NCI-H128 (cell line): ENCODE results near the gene LMBR1.
"Not testable (repeated sequence)": the region's sequence is repeated elsewhere in the genome, so short reads cannot be mapped to it uniquely, and the experiment has no call there.

Source experiments
- DNase-seq: peaks from one replicate; lab custom pipeline; 2025; ENCODE audit not compliant: unreplicated experiment; lab: John Stamatoyannopoulos, UW

The LMBR1 gene

DNA sequence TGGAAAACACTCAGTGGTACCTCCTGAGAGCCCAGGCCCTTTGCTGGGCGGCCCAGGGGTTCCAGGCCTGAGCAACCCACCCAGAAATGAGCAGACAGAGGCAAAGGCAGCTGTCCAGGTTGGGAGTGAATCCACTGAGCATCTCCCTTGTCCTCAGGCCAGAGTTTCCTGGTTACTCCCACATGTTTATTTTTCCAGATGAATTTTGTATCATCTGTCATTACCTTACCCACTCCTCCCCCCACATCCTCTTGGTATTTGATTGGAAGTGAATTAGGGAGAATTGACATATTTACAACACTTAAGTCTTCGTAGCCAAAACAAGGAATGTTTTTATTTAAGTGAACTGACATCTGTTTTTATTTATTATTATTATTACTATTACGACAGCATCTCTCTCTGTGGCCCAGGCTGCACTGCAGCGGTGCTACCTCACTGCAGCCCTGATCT, 13.2 kb upstream of the LMBR1 start:
- DNase-seq, result no peak

DNA sequence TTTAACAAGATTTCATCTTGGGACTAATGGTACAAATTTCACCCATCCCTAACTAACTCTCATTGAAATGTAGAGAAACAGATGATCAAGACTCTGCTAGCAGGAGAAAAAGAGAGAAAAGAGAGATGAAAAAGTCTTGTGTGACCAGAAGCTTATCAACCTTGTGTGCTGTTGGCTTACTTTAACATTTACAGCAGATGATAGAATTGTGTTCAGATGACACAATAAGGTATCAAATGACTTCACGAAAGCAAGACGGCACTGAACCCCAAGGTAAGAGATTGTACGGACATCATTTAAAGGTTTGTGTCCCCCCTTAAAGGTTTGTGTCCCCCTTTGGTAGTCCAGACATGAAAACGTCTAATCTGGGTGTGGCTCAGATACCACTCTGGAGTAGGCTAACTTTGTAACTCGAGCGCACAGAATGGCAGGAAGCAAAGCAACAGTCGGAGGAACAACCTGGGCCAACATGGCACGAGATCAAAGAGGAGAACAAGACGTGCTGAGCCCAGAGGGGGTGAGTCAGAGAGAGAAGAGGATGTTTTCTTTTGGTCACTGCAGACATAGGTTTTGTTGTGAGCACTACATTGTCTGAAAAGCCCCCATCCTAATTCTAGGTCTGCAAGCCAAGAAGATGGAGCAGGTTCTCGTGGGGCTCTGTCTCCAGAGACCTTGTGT, 10.4 kb upstream of the LMBR1 start:
- DNase-seq, result no peak

DNA sequence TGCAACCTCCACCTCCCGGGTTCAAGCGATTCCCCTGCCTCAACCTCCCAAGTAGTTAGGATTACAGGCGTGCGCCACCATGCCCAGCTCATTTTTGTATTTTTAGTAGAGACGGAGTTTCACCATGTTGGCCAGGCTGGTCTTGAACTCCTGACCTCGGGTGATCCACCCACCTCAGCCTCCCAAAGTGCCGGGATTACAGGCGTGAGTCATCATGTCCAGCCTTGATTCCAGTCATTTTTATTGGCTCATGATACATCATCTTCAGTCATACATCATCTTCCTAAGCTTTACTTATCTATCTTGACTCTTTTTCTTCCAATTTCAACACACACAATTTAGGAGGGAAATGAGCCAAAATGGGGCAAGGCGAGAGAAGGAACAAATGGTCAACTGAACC, 7.1 kb upstream of the LMBR1 start:
- not testable (repeated sequence) for DNase-seq

- no peak for DNase-seq
Observed at GRCh38 chr7:156898938-156899337, 6.0 kb upstream of the LMBR1 start.

DNA sequence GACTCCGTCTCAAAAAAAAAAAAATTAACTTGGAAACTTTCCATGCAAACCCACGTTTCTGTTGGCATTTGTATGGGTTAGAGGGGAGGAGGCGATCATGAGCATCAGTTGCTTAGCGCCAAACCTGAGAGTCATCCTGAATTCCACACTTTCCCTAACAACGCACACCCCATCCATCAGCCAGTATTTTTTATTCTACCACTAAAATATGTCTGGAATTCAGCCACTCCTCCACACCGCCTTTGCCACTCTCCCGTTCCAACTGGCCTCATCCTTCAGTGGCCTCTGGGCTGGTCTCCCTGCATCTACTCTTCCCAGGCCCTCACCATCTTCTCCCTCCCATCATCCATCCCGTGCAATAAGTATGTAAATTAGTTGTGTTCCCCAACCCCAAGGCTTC, 4.7 kb upstream of the LMBR1 start:
- no peak for DNase-seq

DNA sequence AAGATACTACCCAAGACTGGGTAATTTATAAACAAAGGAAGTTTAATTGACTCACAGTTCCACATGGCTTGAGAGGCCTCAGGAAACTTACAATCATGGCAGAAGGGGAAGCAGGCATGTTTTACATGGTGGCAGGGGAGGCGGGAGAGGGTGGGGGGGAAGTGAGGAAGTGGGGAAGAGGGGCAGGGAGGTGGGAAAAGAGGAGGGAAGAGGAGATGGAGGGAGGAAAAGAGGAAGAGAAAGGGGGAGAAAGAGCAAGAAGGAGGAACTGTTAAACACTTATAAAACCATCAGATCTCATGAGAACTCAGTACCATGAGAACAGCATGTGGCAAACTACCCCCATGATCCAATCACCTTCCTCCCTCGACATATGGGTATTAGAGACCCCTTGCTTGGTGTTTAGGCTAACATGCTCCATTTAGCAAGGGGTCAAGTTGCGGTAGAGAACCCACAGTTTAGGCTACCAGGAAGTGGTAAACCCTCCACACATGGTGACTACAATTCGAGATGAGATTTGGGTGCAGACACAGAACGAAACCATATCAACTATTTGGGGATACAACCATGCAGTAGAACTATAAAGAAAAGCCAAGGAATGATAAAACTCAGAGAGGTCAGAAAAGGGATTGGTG, 3.5 kb upstream of the LMBR1 start:
- DNase-seq, result no peak

DNA sequence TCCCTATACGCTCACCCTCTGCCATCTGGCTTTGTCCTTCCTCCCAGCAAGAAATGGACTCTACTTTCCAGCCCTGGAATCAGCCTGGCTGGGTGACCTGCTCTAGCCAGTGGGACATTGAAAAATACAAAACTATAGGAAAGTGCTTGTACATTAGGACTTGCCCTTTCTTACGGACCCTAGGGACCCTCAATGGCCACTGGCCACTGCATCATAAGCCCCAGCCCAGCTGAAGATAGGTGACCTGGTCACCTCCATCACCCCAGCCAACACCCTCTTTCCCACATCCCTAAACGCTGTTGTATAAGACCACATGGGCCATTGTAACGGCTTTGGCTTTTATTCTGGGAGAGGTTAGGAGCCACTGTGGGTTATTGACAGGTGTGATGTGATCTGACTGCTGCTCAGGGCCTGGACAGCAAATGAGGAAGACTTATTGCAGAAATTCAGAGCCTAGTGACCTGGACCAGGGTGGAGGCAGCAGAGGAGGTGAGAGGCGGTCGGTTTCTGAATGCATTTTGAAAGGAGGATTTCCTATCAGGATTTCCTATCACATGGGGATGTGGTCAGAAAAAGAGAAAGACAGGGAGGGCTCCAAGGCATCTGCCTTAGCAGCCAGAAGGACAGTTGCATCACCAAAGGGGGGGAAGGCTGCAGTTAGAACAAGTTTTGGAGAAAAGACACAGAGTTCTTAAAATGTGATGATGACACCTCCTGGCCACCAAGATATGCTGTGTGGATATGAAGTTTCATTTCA, 2.2 kb upstream of the LMBR1 start:
- no peak for DNase-seq

DNA sequence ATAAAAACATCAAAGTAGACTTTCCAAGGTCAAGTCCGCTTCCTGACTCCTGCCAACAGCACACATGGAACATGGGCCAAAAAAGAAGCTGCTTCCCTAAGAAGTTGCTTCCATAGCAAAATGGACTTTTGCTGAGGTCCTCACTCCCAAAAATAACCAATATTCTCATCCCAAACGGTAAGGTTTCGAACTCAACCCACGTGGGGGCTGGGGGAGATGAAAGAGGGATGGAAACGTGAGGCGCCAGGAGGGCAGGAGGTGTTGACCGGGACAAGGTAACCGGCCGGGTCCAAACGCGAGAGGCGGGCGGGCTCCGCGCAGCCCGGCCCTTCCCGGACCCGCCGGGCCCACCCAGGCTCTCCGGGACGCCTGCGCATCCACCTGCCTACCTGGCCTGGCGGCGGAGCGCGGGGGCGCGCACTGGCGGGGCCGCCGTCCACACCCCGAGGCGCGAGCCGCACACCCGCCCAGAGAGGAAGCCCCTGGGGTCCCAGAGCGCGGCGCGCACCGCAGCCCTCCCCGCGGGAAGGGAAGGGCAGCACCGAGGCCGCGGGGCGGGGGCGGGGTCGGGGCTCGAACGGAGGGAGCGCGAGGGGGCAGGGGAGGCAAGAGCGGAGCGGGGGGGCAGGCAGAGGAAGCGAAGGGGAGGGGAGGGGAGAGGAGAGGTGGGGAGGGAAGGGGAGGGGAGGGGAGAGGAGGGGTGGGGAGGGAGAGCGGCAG, 742 bp downstream of the LMBR1 start:
- peak; percentile 9 for DNase-seq

DNA sequence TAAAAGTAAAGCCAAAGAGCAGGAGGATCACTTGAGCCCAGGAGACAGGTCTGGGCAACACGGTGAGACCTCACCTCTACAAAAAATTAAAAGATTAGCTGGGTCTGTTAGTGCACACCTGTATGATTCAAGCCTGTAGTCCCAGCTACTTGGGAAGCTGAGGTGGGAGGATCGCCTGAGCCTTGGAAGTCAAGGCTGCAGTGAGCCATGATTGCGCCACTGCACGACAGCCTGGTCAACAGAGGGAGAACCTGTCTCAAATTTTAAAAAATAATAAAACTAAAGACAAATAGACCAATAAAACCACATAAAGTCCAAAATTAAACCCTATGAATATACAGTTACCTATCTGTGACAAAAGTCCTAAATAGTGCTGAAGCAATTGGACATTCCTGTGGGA, 3.2 kb downstream of the LMBR1 start:
- DNase-seq, result no peak

- no peak for DNase-seq
Observed at GRCh38 chr7:156889089-156889488, 3.9 kb downstream of the LMBR1 start.

DNA sequence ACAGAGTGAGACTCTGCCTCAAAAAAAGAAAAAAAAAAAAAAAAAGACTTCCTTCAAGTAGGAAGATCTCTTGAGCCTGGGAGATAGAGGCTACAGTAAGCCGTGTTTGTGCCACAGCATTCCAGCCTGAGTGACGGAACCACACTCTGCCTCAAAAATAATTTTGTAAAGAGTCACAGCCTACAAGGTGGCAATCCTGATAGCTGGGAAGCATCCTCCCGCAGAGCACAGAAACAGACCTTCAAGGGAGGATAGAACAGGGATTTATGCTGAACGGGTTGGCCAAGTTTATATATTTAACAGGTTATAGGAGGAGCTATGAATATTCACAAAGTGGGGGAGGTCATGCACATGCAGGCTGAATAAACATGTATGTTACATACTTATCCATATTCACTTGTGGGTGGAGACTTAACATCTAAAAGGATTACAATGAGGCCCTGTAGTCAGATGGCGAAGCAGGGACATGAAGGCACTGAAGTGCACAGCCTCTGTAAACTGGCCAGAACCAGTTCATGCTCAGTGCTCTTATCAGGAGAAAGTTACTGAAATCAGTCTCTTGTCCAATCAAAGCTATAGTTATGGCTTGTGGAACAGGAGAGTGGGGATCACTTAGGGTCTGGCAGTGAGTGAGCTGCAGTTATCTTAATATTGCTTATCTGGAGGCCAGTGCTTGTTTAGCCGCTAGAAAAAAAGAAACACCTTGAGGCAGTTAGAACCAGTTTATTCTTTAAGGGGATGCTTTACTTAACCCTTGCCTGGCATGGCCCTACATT, 6.8 kb downstream of the LMBR1 start:
- DNase-seq, result no peak

GRCh38 chr7:156881679-156882078, 11.3 kb downstream of the LMBR1 start:
- DNase-seq, result no peak

DNA sequence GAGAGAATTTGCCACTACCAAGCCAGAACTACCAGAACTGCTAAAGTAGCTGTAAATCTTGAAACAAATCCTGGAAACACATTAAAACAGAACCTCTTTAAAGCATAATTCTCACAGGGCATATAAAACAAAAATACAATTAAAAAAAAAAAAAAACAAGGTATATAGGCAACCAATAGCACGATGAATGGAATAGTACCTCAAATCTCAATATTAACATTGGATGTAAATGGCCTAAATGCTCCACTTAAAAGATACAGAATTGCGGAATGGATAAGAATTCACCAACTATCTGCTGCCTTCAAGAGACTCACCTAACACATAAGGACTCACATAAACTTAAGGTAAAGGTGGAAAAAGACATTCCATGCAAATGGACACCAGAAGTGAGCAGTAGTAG, 17.2 kb downstream of the LMBR1 start:
- DNase-seq, result no peak

- DNase-seq, result not testable (repeated sequence)
Observed at GRCh38 chr7:156868363-156868762, 24.6 kb downstream of the LMBR1 start.

DNA sequence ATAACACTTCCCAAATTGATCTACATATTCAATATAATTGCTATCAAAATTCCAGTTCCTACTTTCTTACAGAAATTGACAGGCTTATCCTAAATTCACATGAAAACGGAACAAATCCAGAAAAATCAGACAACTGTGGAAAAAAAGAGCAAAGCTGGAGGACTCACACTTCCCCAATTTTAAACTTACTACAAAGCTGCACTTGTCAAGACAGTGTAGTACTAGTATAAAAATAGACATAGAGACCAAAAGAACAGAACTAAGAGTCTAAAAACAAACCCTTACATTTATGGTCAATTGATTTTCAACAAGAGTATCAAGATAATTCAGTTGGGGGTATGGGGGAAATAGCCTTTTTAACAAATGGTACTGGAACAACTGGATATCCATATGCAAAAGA, 27.5 kb downstream of the LMBR1 start:
- no peak for DNase-seq

- not testable (repeated sequence) for DNase-seq
Observed at GRCh38 chr7:156862022-156862421, 31.0 kb downstream of the LMBR1 start.

- no peak for DNase-seq
Observed at GRCh38 chr7:156861212-156861611, 31.8 kb downstream of the LMBR1 start.

GRCh38 chr7:156860099-156860498, 32.9 kb downstream of the LMBR1 start:
- DNase-seq, result not testable (repeated sequence)

GRCh38 chr7:156858523-156858922, 34.5 kb downstream of the LMBR1 start:
- no peak for DNase-seq

DNA sequence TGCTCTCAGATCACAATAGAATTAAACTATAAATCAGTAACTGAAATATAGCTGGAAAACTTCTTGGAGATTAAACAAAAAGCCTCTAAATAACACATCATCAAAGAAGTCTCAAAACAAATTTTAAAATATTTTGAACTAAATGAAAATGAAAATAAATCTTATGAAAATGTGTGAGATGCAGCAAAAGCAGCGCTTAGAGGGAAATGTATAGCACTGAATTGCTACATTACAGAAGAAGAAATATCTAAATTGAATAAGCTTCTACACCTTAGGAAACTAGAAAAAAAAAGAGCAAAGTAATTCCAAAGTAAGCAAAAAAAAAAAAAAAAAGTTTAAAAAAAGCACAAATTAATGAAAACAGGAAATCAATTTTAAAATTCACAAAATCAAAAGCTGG, 35.2 kb downstream of the LMBR1 start:
- no peak for DNase-seq

DNA sequence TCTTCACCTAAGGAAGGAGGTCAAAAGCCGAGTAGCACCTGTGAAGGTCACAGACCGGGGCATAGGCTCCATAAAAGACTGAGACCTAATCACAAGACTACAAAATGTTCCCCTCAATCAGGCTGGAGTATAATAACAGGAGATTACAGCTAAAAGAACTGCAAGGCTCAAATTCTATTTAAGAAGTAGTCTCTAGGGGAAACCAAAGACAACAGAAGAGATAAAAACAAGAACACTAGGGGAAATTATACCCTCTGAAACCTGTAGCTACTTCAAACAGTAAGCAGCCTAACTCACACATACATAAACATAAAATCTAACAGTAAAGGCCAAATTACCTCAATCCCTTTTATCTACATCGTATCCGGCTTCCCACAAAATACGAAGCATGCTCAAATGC, 38.3 kb downstream of the LMBR1 start:
- DNase-seq, result no peak
